Ovary (tissue), 9 donors: Measurements from ENCODE around the gene CD36. TPM values are rescaled to one million over a fixed set of nuclear protein-coding genes. Genes with fewer than 3 reads are reported as not detected.

Source experiments
- DNase-seq, 5 donors: peaks; one replicate each; pipeline ENCODE4 v3.0.0-alpha.2; 2019 to 2020
- H3K27ac ChIP-seq, 2 donors: fragments of 200-600 bp; one replicate each; pipeline versions ENCODE4 v1.5.1 to v1.8.0; 2019 to 2022
- H3K27me3 ChIP-seq: fragments of 200-600 bp; one replicate; pipeline ENCODE4 v1.8.0; 2022
- H3K36me3 ChIP-seq: fragments of 200-600 bp; sonication (generic); one replicate; pipeline ENCODE4 v1.5.1; 2019
- H3K4me1 ChIP-seq: one replicate; pipeline ENCODE4 v1.8.1; 2013; ENCODE audit warnings: mild to moderate bottlenecking, moderate library complexity; ENCODE audit not compliant: insufficient read depth
- H3K4me3 ChIP-seq: fragments of 200-600 bp; sonication (generic); one replicate; pipeline ENCODE4 v1.5.1; 2017
- H3K9me3 ChIP-seq, 2 donors: fragments of 200-600 bp in 1 of 2; sonication (generic) in 1 of 2; one replicate each; pipeline versions ENCODE4 v1.5.1 to v1.8.1; 2013 to 2019; ENCODE audit warnings: mild to moderate bottlenecking in 1 of 2, moderate library complexity in 1 of 2
- EP300 ChIP-seq: sonication (generic); formaldehyde crosslinking; IDR thresholded peaks from one replicate; pipeline ENCODE4 v1.6.1; 2017; ENCODE audit warnings: antibody characterized with exemption
- POLR2A ChIP-seq: fragments of 450-650 bp; IDR thresholded peaks from one replicate; pipeline ENCODE4 v1.6.1; 2017; ENCODE audit warnings: antibody characterized with exemption, mild to moderate bottlenecking, moderate library complexity
- WGBS, 3 donors: extraction: QIAGEN DNeasy Blood & Tissue Kit in 1 of 3; methylation state at CpG; one replicate each; pipeline versions ENCODE4 v1.1.5 to v1.1.7; 2013 to 2017; 5-methylcytosine and 5-hydroxymethylcytosine counted together
- intact Hi-C, 4 donors: fragments of 100-400 bp; cut with DNase I; formaldehyde crosslinking; loops; one replicate each; pipeline versions ENCODE4 v1.11.0 to v1.15.1; 2022 to 2023
- polyA plus RNA-seq, 2 donors: library from polyadenylated mRNA; stranded (reverse); fragments of 200-250 nt in 1 of 2; fragments of 350-450 nt in 1 of 2; fragmentation: Illumina TruSeq in 1 of 2; extraction: RNeasy Lipid Tissue Mini Kit (QIAGEN cat#74804) in 1 of 2; gene quantifications; one replicate each; pipeline ENCODE4 v1.2.3, GENCODE V29; 2013 to 2014
- total RNA-seq, 7 donors: library from RNA; depleted of rRNA in 2 of 7; stranded (reverse); fragments of >200 nt in 2 of 7; fragmentation: NEBNext Ultra II Directional in 3 of 7; extraction: Animal tissue kit (Norgen Biotek cat#: 25700) in 3 of 7; gene quantifications; one replicate each; pipeline versions ENCODE4 v1.1.0 to v1.2.4, GENCODE V29; 2016 to 2023
- TF ChIP-seq, protein P1 (sequence below), 3 donors: fragments of 450-650 bp in 2 of 3; fragments of 200-600 bp in 1 of 3; IDR thresholded peaks; one replicate each; pipeline versions ENCODE4 v1.5.1 to v1.8.0; 2016 to 2022; ENCODE audit warnings: antibody characterized with exemption in 3 of 3, mild to moderate bottlenecking in 1 of 3
- donor health status: DM: no; HTN: no; CAD: no; lungs with moderate emphysema.
- donor health status: DM: no; HTN: no; CAD: no.
- donor health status: Bipolar disorder and iron deficiency.
- donor health status: DM: yes; HTN: yes; CAD: no.
- donor health status: DM: no; HTN: no; CAD: no.
- donor health status: DM: yes; HTN: yes; CAD: no.

CD36 gene
- total and polyA plus RNA-seq, 9 donors, result 3.1 to 55.4 (median 9.1) TPM

DNA sequence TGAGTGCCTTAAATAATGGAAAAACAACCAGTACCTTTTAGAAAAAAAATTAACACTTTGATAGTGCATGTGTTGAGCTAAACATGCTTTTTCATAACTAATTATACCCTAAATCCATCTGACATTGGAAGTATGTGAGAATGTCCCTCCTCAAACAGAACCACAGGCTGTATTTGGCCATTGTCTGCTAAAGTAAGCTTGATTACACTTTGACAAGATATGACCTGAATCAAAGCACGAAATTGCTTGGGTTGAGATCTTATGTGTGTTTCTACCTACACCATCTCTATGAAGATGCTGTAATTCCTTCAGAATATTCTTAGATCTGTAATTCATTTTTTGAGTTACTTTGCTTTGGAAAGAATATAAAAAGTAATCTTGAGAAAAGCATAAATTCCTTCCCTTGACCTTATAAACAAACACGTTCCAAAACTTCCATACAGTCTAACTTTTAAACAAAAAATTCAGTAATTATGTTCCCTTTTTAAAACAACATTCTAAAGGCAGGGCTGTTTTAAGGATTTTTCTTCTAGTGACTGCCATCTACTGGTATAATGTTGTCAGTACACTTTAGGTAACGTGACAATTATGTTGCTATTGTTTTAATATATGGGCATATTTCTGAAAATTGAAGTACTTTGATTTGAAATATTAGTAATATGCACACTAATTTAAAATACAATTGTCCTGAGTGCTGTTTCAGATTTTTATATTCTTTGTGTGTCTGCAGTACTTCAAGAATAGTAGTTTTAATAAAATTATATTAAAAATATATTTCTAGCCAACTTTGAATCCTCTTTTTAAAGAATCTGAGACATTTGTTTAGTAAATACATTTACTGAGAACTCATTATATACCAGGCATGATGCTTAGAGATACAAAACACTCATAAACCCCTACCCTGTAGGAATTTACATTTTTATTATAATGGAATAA, 20.9 kb downstream of the CD36 start:
- Histone ChIP-seq H3K36me3 (no peaks in the 10 kb centered on the region), H3K4me1 (peaks cover 1% of the 10 kb centered on the region), H3K27ac (no peak overlapping the region), H3K9me3 (no peaks in the 10 kb centered on the region), H3K4me3 (no peak overlapping the region), H3K27me3 (no peaks in the 10 kb centered on the region)
- no peak for TF ChIP-seq EP300
- TF ChIP-seq POLR2A, result no peak
- TF ChIP-seq, protein P1, sequence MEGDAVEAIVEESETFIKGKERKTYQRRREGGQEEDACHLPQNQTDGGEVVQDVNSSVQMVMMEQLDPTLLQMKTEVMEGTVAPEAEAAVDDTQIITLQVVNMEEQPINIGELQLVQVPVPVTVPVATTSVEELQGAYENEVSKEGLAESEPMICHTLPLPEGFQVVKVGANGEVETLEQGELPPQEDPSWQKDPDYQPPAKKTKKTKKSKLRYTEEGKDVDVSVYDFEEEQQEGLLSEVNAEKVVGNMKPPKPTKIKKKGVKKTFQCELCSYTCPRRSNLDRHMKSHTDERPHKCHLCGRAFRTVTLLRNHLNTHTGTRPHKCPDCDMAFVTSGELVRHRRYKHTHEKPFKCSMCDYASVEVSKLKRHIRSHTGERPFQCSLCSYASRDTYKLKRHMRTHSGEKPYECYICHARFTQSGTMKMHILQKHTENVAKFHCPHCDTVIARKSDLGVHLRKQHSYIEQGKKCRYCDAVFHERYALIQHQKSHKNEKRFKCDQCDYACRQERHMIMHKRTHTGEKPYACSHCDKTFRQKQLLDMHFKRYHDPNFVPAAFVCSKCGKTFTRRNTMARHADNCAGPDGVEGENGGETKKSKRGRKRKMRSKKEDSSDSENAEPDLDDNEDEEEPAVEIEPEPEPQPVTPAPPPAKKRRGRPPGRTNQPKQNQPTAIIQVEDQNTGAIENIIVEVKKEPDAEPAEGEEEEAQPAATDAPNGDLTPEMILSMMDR (IDR thresholded peaks at IDR 0.05), result peak; percentile 18 to 46 (median 41)
- intact Hi-C loops, result loop anchor here in 2 of 4 donors (5.0 to 10.0 kb wide), 2 partner anchors 232 to 235 kb away; no protein-coding TSS in a partner anchor
- 2 to 4% (median 3%) methylated on average over 3 of the region's 3 CpGs for WGBS, 3 donors
- DNase-seq, result no peak

DNA sequence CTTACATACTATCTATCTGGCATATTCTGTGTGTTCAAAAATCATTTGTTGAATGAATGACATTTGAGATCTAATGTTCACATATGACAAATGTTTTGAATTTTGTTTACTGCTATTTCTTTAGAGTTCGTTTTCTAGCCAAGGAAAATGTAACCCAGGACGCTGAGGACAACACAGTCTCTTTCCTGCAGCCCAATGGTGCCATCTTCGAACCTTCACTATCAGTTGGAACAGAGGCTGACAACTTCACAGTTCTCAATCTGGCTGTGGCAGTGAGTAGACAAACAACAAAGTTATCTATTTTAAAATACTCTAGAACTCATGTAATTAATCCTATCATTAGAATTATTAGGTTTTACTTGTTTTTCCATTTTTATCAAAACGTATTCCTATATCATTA, 22.5 kb downstream of the CD36 start:
- TF ChIP-seq POLR2A (no peak), EP300 (no peak)
- TF ChIP-seq, protein P1 (IDR thresholded peaks at IDR 0.05), result no peak

DNA sequence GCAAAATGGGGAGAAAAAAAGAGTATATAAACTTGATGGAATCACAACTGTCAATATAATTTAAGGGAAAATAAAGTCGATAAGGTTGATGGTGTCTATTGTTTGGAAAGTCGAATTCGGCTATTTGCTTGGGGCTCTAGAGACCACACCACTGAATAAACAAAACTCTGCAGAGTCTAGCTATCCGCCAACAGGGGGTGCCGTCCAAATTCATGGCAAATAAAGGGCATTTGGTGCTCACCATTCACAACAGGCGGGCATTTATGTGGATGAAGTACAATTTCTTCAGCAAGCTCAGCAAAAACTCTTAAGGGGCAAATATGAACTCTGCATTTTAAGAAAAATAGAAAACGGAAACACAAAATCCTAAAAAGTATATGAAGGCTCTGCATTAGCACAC, 23.3 kb downstream of the CD36 start:
- Histone ChIP-seq H3K36me3 (no peaks in the 10 kb centered on the region), H3K9me3 (no peaks in the 10 kb centered on the region), H3K4me3 (no peak overlapping the region), H3K27ac (no peak overlapping the region), H3K4me1 (peaks cover 1% of the 10 kb centered on the region), H3K27me3 (no peaks in the 10 kb centered on the region)
- intact Hi-C loops, result loop anchor here in 2 of 4 donors (5.0 to 10.0 kb wide), 2 partner anchors 234 to 237 kb away; no protein-coding TSS in a partner anchor
- TF ChIP-seq POLR2A (no peak), EP300 (no peak)
- TF ChIP-seq, protein P1 (IDR thresholded peaks at IDR 0.05), result no peak
- WGBS, 3 donors, result 92 to 96% (median 92%) methylated on average over 7 of the region's 7 CpGs
- DNase-seq, result no peak

More for the DNA sequence above, 22.5 kb downstream of the CD36 start:
- 76 to 80% (median 78%) methylated on average over 4 of the region's 4 CpGs for WGBS, 3 donors
- Histone ChIP-seq H3K4me3 (no peak overlapping the region), H3K36me3 (no peaks in the 10 kb centered on the region), H3K27ac (no peak overlapping the region), H3K4me1 (peaks cover 1% of the 10 kb centered on the region), H3K27me3 (no peaks in the 10 kb centered on the region), H3K9me3 (no peaks in the 10 kb centered on the region)
- intact Hi-C loops, result loop anchor here in 2 of 4 donors (5.0 to 10.0 kb wide), 2 partner anchors 234 to 236 kb away; no protein-coding TSS in a partner anchor
- no peak for DNase-seq

DNA sequence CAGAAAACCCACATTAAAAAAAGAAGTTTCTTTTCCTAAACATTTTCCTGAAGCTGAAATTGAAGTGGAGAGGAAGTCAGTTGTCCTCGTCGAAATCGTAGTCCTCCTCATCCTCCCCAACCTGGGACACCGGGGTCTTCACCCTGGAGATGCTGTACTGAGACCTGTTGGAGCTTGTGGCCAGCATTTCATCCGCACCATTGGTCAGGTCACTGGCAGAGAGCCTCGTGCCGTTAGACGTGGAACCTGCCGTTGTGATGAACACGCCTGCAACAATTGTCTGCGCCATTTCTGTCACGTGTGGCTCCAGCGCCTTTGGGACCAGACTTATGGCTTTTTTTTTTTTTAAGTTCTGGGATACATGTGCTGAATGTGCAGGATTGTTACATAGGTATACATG, 23.8 kb downstream of the CD36 start:
- peaks cover 1% of the 10 kb centered on the region for H3K4me1 ChIP-seq
- whole genome bisulfite sequencing, 3 donors, result 90 to 95% (median 94%) methylated on average over 13 of the region's 13 CpGs
- peak in 1 of 5 donors; percentile 7 for DNase-seq

More for the DNA sequence above, 23.8 kb downstream of the CD36 start:
- H3K36me3 ChIP-seq, result no peaks in the 10 kb centered on the region
- no peak overlapping the region for H3K4me3 ChIP-seq
- no peak overlapping the region for H3K27ac ChIP-seq
- H3K27me3 ChIP-seq, result no peaks in the 10 kb centered on the region
- H3K9me3 ChIP-seq, result no peaks in the 10 kb centered on the region
- TF ChIP-seq, protein P1 (IDR thresholded peaks at IDR 0.05), result no peak
- TF ChIP-seq EP300 (no peak), POLR2A (no peak)
- intact Hi-C loops, result loop anchor here in 2 of 4 donors (5.0 to 10.0 kb wide), 2 partner anchors 235 to 237 kb away; no protein-coding TSS in a partner anchor
